ENCODE measurements around the gene TFDP2.
"Not testable (repeated sequence)": the region's sequence is repeated elsewhere in the genome, so short reads cannot be mapped to it uniquely, and the experiment has no call there.

- not testable (repeated sequence) for TF ChIP-seq POLR2AphosphoS5 (IDR thresholded peaks at IDR 0.05); CTCF (IDR thresholded peaks at IDR 0.05 in 8 of 11, conservative IDR thresholded peaks at IDR 0.05 in 3 of 11)
These were observed 60.4 kb downstream of the TFDP2 start for GRCh38 chr3:142088925-142089324.
